Measurements from ENCODE around the gene LACC1.

LACC1 gene

DNA sequence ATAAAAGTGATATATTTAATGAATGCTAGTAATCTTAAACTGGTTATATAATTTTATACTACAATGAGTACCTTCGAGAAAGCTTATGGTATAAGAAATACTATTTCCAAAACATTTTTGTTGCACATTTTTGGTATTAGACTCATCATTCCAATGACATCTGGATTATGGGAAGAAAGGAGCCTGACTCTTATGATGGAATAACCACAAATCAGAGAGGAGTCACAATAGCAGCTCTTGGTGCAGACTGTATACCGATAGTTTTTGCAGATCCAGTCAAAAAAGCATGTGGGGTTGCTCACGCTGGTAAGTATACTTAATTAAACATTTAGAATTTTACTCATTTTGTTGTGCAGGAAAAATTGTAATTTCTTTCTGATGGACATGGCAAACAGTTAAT is 3.9 kb downstream of the LACC1 start:
- DNase-seq (ENCODE audit: low spot score) = no peak

DNA sequence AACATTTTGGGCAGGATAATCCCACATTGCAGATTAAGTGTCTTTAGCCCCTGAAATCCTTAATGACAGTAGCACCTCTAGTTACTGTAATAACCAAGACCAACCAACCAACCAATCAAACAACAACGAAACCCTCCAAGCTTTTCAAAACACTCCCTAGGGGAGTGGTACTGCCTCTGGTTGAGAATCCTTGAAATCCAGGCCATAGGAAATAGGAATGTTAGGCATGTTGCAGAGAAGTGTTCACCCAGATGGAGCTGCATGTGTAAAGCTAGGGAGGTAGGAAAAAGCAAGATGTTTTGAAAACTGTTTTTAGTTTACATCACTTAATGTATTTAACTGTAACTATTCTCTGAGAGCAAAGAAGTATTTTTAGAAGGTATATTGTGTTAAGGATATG is 4.5 kb downstream of the LACC1 start:
- FAIRE-seq = no peak
- DNase-seq (ENCODE audit: low spot score) = no peak

More for the DNA sequence above, 3.9 kb downstream of the LACC1 start:
- FAIRE-seq = no peak

DNA sequence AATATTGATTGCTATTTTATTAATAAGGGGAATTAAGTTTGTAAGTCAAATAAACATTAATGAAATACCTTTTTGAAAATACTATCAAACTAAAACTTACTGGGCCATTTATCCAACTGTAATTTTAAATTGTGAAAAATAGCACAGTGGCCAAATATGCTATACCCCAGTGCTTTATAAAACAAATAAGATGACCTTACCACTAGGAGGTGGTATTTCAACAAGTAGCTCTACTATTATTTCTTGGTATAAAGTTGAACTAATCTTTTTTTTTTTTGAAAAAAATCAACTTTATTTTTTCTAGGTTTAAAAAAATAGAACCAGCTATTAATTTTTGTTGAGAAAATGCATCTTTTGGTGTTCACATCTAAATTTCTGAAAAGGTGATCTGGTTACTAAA is 14.7 kb downstream of the LACC1 start:
- DNase-seq (ENCODE audit: low spot score) = no peak
- FAIRE-seq = no peak

DNA sequence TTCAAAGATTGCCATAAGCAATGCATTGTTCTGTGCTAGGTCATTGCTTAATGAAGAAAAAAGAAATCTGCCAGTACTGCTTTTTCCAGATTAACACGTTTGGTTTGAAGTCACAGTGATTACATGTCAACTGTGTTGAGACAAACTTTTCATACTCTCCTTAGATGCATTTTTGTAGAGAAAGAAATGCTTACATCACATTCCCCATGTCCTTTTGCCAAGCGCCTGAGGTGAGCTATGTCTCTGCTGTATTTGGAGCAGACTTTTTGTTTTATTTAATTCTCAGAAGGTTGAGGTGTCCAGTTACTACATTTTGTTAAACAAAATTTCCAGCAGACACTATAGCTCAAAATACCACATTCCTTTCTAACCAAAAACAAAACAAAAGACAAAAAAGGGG is 16.2 kb downstream of the LACC1 start:
- no peak for FAIRE-seq
- DNase-seq (ENCODE audit: low spot score) = no peak

DNA sequence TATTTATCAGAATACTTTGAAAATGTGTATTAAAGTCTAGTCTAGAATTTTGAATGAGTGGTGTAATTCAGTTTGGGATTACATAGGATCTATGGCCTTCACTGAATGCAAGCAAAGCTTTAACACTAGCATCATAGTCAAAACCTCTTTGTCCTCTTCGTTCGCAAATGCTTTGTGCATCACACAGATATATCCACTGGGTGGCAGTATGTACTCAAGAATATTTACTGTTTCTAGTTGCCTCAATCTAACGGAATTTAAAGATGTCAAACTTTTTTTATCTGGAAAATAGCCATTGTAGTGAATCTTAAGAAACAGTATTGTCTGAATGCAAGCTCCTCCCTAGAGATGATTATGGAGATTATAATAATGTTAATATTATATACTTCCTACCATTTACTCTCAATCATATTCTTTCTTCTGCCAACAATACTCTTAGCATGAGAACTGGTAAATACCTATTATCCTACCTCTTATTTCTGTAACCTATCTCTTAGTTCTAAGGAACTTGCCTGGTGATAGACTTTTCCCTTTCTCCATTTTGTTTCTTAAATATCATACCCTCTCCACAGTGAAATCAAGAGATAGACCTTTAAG is 25.8 kb downstream of the LACC1 start:
- DNase-seq (ENCODE audit: low spot score) (peak; percentile 14), FAIRE-seq (no peak)

DNA sequence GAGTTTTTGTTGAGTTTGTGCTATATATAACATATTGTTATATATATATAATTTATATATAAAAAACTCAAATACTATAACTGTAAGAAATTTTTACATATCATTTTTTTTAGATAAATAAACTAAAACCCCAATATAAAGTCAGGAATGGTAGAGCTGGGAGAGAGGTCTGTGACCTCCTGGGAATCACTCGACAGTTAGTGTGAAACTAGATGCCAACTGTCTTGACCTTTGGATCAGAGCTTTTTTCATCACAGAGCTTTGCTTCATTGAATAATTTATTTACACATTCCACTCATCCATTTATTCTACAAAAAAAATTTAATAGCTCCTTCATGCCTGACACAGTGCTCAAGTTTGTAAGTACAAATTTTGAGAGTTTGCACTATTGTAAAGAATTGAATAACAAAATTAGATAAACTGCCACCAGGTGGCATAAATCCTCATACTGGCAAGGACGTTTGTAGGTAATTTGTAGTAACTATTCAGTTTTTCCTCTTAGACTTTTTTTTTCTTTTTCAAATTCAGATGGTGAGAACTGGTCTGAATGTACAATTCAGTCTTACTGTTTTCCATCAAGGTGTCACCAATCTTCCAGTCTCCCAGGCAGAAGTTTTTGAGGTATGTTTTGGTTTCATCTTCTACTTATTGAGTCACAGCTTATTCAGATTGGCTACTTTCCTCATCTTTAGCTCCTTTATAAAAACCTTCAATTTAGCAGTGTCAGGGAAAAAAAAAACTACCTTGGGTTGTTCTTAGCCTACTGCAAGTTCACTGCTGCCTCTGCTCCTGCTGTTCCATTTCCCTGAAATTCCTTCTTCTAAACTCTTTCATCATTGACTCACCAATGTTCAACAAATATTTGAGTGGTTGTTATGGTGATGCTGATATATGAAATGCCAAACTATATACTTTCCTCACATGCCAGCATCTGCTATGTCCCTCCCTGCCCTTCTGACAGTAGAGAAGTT is 28.7 kb downstream of the LACC1 start:
- FAIRE-seq (no peak), DNase-seq (ENCODE audit: low spot score) (peak; percentile 4)

DNA sequence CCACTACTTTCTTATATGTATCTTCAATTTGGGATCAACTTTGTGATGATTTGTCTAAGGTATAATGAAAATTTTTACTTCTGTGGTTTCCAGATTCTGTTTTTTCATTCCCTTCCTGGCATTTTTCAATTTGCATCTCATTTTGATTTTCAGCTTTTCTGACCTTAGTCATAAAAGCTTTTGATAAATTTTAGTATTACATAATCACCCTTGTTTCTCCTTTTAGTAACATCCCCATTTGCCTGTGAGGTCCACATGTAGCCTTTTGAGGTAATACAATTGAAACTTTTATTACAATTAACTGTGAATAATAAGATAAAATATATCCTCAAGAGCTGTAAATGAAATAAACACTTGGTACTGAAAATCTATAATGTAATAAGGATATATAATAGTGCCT is 31.2 kb downstream of the LACC1 start:
- DNase-seq (ENCODE audit: low spot score) (no peak), FAIRE-seq (no peak)

DNA sequence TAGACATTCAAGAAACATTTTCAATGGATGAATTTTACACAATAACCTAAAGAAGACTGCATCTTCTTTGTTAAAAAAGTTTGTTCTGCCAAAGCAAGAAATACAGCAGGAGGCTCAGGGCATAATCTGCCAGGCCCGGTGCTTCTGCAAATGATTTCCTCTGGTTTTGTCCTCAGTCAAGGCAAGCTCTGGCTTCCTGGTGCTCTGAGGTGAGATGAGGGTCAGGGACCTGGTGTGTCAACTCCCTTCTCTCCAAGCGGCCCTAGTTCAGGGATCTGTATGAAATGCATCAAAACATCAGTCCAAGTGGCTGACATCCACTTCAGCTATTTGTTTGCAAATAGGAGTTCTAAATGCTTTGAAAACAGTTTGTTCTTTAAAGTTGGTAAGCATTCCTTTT is 31.6 kb downstream of the LACC1 start:
- DNase-seq (ENCODE audit: low spot score) = no peak

DNA sequence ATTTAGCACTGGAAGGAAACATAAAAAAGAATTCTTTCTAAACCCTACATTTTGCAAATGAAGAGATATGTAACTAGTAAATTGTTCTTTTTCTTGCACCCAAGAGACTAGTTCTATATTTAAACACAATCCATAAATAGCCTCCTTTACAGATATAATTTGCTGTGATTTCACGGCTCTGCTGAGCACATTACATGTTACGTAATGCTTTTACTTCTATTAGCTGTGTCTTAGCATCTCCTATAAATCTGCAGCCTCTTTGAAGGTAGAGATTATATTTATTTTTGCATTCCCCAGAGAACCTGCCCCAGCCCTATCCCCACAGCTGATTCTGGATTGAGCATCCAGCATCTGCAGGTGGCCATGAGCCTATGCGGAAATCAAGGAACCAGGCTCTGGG is 32.2 kb downstream of the LACC1 start:
- no peak for FAIRE-seq

More for the DNA sequence above, 31.6 kb downstream of the LACC1 start:
- no peak for FAIRE-seq

DNA sequence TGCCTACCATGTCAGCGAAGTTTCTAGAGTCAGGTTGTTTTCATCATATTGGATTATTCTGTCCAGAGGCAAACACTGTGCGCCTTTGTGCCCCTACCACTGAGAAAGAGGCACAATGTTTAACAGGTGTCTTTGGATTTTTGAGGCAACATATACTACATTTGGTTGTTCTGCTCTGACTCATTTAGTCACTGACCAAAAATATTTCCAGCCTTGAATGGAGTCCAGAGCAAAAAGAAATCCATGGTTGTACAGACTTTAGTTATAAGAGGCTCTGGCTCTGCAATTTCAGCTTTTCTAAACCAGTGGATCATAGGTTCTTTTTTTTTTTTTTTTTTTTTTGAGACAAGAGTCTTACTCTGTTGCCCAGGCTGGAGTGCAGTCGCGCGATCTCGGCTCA is 35.7 kb downstream of the LACC1 start:
- FAIRE-seq = no peak
- DNase-seq (ENCODE audit: low spot score) = no peak

More for the DNA sequence above, 32.2 kb downstream of the LACC1 start:
- no peak for DNase-seq (ENCODE audit: low spot score)

DNA sequence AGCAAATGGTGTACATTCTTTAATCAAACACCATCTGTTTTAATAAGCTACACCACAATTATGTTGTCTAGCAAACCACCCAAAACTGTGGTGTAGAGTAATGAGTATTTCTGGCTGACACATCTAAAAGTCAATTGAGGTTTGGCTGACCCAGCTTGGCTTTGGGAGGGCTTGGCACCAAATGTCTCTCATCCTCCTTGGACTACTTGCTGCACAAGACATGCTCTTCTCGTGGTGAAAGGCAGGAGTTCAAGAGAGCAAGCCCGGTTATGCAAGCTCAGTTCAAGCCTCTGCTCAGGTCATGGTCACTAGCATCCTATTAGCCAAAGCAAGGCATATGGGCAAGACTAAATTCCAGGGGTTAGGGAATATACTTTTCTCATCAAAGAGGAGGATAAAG is 37.1 kb downstream of the LACC1 start:
- no peak for DNase-seq (ENCODE audit: low spot score)
- no peak for FAIRE-seq

DNA sequence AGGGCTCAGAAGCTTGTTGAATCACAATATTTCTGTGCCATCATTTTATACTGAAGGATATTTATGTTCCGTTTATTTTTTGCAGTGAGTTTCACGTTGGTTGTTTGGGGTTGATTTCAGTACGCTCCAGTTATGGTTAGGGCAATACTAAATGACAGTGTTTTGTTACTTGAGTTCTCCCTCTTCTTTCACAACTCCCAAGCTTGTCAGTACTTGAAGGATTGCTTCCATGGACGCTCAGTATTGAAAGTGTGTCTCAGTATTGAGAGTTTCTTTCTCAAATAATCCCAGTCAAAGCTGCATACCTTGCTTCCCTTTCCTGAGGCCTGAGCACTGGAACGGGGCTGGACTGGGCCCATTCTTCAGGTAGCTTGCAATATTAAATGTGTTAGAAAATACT is 38.9 kb downstream of the LACC1 start:
- FAIRE-seq (no peak), DNase-seq (ENCODE audit: low spot score) (no peak)

DNA sequence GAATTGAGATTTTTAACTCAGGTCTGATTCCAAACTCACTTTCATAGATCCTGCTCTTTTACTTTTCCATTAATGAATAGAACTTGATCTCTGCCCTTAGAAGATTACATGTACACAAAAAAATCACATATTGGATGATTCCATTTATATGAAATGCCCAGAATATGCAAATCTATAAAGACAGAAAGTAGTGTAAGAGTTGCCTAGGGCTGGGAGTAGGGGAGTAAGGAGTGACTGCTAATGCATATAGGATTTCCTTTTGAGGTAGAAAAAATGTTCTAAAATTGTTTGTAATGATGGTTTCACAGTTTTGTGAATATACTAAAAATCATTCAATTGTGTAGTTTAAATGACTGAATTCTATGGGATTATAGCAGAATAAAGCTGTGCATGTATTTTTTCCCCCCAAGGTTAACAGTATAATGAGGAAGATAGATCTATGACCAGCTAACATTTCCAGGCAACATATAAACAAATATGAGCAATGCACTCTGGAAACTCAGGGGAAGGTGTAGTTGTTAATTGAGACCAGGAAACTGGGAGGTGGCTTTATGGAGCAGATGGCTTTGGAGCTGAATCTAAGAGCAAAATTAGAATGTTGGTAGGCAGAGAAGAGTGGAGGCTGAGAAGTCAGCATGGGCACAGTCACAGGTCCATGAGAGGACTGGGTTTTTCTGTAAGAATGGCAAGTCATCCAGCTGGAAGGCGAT is 41.4 kb downstream of the LACC1 start:
- no peak for FAIRE-seq
- no peak for DNase-seq (ENCODE audit: low spot score)

DNA sequence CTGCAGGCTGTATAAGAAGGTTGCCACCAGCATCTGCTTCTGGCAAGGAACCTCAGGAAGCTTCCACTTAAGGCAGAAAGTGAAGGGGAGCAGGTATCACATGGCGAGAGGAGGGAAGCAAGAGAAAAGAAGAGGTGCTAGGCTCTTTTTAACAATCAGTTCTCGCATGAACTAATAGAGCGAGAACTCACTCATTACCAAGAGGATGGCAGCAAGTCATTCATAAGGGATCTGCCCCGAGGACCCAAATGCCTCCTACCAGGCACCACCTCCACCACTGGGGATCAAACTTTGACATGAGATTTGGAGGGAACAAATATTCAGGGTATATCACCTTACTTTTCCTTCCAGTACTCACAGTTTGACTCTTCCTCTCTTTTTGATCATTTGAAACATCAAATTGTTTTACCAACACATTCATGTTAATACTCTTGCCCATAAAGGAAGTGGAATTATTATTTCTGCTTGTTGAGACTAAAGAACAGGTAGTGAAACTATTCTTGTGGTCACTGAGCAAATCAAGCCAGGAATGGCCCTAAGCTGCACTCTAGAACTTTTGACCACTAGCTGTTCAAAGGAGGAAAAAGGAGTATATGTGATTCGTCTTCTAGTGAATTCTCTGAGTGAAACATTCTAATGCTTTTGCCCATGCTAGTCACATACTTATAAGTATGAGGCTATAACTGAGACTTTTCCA is 45.0 kb downstream of the LACC1 start:
- DNase-seq (ENCODE audit: low spot score) = no peak
- FAIRE-seq = no peak

DNA sequence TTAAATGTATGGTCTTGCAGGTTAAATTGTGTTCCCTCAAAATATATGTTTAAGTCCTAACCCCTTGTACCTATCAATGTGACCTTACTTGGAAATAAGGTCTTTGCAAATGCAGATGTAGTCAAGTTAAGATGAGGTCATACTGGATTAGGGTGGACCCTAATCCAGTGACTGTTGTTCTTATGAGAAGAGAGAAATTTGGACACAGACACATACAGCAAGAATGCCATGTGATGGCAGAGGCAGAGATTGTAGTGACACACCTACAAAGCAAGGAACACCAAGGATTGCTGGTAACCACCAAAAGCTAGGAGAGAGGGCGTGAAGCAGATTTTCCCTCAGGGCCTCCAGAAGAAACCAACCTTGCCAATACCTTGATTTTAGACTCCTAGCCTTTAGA is 50.2 kb downstream of the LACC1 start:
- FAIRE-seq = no peak
- no peak for DNase-seq (ENCODE audit: low spot score)

DNA sequence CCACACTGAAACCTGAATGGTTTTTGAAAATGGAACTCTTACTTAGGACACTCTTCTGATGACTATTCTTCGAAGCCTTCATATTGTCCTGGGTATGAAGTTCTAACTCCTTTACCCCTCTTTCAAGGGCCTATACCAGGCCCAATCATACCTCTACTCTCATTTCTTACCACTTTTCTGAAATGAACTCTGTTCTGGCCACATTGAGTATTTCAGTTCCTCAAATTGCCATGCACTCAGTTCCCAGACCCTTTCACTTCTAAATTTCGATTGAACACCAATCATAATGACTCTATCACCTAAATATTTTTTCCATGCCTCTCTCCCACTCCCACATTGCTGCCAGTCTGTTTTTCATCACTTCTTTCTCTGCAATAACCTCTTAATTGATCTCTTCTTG is 53.7 kb downstream of the LACC1 start:
- FAIRE-seq (no peak), DNase-seq (ENCODE audit: low spot score) (no peak)

DNA sequence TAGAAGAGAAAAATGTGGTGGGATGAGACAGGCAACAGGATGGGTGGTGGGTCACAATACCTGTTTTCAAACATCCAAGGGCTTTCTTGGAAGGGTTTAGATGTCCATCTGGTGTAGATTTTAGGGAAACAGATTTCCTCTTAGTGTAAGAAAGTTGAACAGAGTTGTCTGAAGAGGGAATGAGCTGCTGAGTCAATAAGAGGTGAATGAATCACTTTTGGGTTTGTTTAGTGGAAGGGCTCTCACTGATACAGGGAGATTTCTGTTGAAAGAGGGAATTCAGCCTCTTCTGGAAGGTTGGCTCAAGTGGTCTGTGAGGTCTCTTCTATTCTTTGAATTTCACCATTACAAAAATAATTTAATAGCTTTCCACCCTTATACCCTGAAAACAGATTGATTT is 54.6 kb downstream of the LACC1 start:
- no peak for DNase-seq (ENCODE audit: low spot score)
- no peak for FAIRE-seq

DNA sequence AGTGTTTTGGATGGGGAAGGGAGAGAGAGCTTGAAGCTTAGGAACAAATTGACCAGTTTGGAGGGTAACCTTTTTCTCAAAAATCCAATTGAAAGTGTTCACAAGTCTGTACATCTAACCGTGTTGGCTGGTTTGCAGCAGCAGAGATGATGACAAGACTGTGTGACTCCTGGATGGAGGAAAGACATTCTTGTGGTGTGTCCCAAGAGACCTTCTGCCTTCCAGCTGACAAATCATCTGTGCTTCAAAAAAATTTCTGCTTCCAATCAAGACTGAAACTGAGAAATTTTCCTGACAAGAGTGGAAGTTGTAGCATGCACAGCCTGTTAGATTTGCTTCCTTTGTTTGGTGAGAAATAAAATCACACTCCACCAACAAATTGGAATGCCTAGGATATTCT is 56.2 kb downstream of the LACC1 start:
- DNase-seq (ENCODE audit: low spot score) (no peak), FAIRE-seq (no peak)

DNA sequence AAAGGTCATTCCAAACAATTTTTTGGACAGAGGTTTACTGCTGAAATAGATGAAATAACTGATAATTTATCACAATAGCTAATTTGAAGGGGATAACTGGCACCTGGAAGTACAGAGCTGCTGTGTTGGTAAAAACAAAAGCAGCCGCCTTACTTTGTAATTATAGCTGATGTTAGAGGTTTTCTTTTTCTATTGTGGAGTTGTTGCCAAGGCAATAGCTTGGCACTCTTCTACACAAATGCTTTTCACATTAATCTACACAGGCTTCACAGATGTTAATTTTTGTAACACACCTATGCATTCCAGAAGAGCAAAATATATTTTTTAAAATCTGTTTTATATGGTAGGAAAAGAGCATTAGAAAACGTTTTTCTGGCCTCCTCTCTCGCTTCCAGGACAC is 56.9 kb downstream of the LACC1 start:
- DNase-seq (ENCODE audit: low spot score) (no peak), FAIRE-seq (no peak)

DNA sequence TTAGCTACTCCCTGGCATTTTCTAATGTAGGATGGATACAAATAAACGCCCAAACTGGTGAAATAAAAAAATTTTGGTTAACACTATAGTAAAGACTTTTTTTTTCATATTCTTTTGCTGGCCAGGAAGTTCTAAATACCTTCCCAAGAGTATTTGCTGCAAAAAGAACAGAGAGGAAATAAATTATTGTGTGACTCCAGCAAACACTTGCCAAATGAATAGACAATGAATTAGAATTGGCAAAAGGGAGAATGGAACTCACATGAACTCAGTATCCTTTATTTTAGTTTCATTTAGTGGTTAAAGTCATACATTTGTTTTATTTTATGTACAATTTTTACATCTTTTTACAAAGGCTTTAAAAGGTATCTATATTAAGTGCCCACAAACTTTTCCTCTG is 58.1 kb downstream of the LACC1 start:
- no peak for FAIRE-seq
- DNase-seq (ENCODE audit: low spot score) = no peak

DNA sequence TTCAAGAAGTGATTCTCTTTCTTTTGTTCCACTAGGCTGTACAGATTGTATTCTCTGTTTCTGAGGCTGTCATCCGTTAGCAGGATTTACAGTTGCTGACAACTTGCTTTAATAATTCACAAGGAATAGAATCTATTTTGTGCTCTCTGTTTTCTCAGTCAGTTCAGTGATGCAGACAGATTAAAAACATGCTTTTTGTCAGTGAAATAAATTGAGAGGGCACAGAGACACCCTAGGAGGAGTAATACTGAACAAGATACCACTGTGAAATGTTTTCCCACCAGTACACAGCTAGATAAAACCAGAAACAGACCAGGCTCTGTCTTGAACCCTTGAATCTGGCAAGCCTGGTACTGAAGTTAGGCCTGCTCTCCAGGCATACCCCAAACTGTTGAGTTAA is 58.7 kb downstream of the LACC1 start:
- FAIRE-seq (no peak), DNase-seq (ENCODE audit: low spot score) (no peak)

DNA sequence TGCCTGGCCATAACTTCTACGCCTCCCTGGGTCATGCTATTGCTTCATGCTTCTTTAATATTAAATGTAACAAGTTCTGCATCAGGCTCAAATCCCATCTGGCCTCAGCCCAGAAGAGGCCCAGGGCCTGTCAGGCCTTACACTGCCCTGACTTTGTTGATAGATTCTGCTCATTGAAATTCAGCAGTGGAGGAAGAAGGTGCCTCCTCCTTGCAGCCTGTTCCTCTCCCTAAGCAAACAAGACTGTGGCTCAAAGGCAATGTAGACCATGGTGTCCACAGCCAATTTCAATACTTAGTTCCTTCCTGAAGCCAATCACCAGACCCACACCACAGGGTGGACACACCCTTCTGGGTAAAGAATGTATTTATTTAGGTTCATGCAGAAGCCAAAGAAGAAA is 59.4 kb downstream of the LACC1 start:
- FAIRE-seq (no peak), DNase-seq (ENCODE audit: low spot score) (no peak)

All from urothelium cell line (cell line).